HG03469 (cell line): ENCODE data around the gene TNFRSF21.

ENCODE experiments used
- ATAC-seq: cut with Tn5 transposase; IDR thresholded peaks from one replicate; pipeline ENCODE4 v1.9.1; 2021; ENCODE audit warnings: mild to moderate bottlenecking, moderate library complexity, moderate number of reproducible peaks; ENCODE audit not compliant: unreplicated experiment

Gene TNFRSF21

DNA sequence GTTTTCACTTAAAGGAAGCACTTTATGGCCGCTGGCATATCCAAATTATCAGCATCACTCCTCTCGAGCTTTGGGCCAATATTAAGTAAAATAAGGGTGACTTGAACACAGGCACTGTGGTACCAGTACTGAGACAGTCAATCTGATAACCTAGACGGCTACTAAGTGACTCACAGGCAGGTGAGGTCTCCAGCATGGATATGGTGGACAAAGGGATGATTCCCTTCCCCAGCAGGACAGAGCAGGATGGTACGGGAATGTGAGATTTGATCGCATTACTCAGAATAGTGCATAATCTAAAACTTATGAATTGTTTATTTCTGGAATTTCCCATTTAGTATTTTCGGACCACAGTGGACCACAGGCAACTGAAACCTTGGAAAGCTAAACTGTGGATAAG is 55.7 kb downstream of the TNFRSF21 start:
- ATAC-seq: no peak

DNA sequence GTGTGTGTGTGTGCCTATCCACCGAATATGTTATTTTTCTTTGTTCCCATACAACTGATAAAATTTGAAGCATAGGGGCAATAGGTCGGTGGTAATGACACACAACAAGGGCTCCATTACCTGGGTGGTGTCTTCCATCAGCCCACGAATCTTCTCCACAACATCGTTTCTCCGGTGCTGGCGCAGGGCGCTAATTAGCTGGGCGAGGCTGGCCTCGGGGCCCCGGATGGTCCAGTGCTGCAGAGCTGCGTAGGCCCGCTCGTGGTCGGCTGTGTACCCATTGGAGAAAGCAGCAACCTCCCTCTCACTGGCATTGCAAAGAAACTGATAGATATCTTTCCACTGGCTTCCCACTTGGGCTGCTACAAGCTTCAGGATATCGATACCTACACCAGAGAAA is 56.6 kb downstream of the TNFRSF21 start:
- ATAC-seq: no peak

- ATAC-seq: no peak
Measured at GRCh38 chr6:47252633-47253032, 57.1 kb downstream of the TNFRSF21 start.

DNA sequence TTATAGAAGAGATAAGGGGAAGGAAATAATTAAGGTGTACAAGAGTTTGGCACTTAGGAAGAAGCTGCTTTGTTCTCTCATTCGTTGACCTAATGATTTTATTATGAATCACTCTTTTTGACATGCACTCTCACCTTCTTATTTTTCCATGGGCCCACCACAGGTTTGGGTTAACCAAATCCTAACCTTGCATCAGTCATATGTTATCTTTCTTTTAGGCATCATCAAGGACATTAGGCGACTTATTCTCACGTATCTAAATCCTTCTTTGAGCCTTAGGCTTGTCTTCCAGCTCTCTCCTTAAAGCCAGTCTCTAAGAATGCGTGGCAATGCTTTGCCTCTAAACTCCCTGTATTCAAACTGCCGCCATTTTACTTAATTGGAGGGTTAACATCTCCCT is 58.3 kb downstream of the TNFRSF21 start:
- no peak for ATAC-seq

DNA sequence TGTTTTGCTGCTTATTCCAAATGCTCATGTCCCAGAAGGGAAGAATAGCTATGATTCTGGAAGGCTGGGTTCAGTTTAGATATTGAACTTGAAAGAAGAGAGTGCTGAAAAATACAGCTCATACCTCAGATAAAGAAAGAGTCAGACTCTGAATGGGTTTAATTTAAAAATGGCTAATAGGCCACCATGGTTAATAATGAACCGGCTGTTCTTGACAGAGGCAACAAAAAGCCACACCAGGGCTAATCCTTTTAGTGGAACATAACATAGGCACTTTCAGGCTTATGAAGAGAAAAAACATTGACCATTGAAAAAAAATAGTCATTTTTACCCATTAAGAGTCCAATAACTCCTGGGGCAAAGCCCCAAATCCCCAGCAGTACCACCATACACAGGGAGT is 59.4 kb downstream of the TNFRSF21 start:
- ATAC-seq: no peak

- no peak for ATAC-seq
Measured at GRCh38 chr6:47248446-47248845, 61.3 kb downstream of the TNFRSF21 start.

DNA sequence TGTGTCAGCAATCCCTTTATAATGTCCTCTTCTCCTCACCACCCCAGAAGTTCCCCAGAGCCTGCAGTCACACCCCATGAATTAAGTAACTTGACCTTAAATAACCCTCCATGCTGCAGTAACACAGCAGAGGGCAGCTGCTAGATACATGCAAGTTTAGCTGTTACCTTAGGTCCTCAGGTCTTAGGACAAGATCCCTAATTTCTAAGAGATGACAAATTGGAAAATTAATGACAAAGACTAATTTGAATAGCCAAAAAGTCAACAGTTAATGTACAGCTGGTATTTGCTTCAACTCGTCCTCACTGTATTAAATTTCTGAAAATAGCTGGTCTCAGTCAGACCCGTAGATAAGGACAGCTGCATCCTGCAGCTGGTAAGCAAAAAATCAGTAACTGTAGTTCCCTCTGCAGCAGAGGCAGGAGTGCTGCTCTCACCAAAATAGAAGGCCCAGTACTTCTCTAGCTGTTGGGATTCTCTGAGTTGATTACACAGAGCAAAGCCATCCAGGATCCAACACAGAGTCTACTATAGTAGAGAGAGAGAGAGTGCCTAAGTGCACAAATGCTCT is 62.4 kb downstream of the TNFRSF21 start:
- no peak for ATAC-seq

DNA sequence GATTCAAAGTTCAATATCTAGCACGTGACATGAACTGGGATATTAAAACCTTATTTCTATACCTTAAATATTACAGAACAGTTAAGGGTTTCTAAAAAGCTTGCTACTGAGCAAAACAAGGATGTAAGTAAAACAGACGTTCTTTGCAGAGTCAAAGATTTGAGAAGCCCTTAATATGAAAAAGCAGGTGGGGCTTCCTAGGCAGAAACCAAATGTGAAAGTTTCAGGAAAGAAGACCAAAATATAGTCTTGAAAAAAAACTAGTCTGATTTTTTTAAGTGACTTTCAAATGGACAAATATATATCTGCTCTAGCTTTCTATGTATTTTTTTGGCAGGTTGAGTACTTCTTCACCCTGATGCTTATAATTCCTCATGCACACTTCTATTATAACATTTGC is 63.2 kb downstream of the TNFRSF21 start:
- ATAC-seq: no peak

DNA sequence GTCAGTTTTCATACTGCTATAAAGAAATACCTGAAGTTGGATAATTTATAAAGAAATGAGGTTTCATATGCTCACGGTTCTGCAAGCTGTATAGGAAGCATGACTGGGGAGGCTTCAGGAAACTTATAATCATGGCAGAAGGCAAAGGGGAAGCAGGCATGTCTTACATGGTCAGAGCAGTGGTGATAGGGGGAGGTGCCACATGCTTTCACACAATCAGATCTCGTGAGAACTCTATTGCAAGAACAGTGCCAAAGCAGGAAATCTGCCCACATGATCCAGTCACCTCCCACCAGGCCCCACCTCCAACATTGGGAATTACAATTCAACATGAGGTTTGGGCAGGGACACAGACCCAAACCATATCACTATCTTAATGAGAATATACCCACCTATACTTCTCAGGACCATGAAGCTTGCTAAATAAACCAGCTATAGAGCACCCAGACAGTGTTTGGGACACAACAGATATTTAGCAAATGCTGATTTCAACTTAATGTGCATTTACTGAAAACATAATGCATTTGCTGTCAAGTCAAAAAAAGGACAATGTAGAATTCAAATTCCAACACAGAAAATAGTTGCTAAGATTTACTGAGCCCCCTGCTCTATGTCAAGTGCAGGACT is 63.8 kb downstream of the TNFRSF21 start:
- no peak for ATAC-seq

GRCh38 chr6:47242483-47243386 is 67.0 kb downstream of the TNFRSF21 start:
- ATAC-seq: peak; percentile 97

- ATAC-seq: no peak
Measured at GRCh38 chr6:47241742-47242482, 67.8 kb downstream of the TNFRSF21 start.

GRCh38 chr6:47240277-47240890 is 69.3 kb downstream of the TNFRSF21 start:
- no peak for ATAC-seq

- ATAC-seq: no peak
Measured at GRCh38 chr6:47239546-47239945, 70.2 kb downstream of the TNFRSF21 start.

DNA sequence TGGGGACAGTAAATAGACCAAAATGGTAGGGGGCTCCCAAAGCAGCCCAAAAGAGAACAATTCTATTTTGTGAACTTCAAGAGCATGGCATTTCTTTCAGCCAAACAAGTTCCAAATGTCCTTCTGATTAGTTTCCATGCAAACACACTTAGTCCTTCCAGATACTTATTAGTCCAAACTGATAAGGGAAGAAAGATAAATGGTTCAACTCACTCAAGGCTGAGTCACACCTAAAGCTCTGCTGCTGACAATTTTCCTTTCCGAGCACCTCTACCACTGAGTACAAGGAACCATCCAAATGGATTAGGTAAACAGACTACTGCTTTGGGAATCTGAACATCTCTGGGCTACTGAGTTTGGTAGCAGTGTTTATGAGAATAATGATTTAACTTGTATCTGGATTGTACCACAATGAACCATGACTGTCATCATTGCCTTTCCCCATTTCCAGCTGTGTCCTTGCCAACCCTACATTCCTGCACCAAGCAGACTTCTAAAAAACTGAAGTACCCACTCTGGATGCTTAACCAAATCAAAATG is 71.2 kb downstream of the TNFRSF21 start:
- no peak for ATAC-seq

GRCh38 chr6:47237196-47237595 is 72.5 kb downstream of the TNFRSF21 start:
- no peak for ATAC-seq

GRCh38 chr6:47235964-47236760 is 73.5 kb downstream of the TNFRSF21 start:
- ATAC-seq: no peak

- no peak for ATAC-seq
Measured at GRCh38 chr6:47235421-47235820, 74.3 kb downstream of the TNFRSF21 start.

DNA sequence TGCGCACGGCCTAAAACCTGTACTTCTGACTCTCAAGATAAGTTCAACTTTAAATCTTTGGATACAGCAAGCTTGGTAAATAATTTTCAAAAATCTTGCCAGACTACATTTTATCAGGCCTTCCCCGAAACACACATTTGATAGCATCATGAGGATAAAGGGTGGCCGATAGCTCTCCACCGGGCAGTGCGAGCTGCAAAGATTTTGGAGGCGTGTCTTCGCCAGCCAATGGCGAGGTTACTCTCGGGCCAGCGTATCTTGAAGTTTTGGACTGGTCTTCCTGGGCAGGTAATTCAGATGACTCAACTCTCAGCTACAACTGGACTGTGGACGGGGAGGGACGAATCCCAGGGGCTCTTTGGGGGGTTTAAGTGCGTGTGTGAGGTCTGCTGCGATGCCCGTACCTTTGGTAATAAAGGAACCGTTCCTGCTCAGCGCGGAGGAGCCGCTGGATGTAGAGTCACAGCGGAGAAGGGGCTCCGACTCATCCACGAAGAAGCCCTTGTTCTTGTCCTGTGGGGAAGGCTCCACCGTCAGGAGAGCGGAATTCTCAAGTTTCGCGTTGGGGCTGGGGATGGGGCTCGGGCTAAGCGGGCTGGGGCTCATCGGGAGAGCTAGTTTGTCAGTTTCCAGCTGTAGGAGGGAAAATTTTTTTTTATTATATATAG is 75.3 kb downstream of the TNFRSF21 start:
- no peak for ATAC-seq

- no peak for ATAC-seq
Measured at GRCh38 chr6:47231151-47231550, 78.6 kb downstream of the TNFRSF21 start.
